HG03575 (cell line): ENCODE data around the gene HK1.

ENCODE experiments used
- ATAC-seq: cut with Tn5 transposase; IDR thresholded peaks from one replicate; pipeline ENCODE4 v1.9.1; 2021; ENCODE audit not compliant: unreplicated experiment, insufficient number of reproducible peaks, low FRiP score; ENCODE audit errors: extremely low read depth

The HK1 gene

GRCh38 chr10:69278446-69278963 is at the start of gene HK1:
HK1 (plus strand) TSS chr10:69278496.
- ATAC-seq: no peak

GRCh38 chr10:69229616-69229916 is 48.7 kb upstream of the HK1 start:
- no peak for ATAC-seq

- ATAC-seq: no peak
Measured at GRCh38 chr10:69230128-69230527, 48.2 kb upstream of the HK1 start.

GRCh38 chr10:69232252-69232651 is 46.0 kb upstream of the HK1 start:
- ATAC-seq: no peak

- ATAC-seq: no peak
Measured at GRCh38 chr10:69232736-69233480, 45.4 kb upstream of the HK1 start.

- ATAC-seq: no peak
Measured at GRCh38 chr10:69234447-69234846, 43.8 kb upstream of the HK1 start.

GRCh38 chr10:69237528-69238159 is 40.7 kb upstream of the HK1 start:
- ATAC-seq: no peak

- no peak for ATAC-seq
Measured at GRCh38 chr10:69239136-69239535, 39.2 kb upstream of the HK1 start.

- ATAC-seq: no peak
Measured at GRCh38 chr10:69239816-69240434, 38.4 kb upstream of the HK1 start.

GRCh38 chr10:69240455-69240854 is 37.8 kb upstream of the HK1 start:
- ATAC-seq: no peak

- ATAC-seq: no peak
Measured at GRCh38 chr10:69241575-69241974, 36.7 kb upstream of the HK1 start.

GRCh38 chr10:69242040-69242851 is 36.0 kb upstream of the HK1 start:
- ATAC-seq: no peak

- ATAC-seq: no peak
Measured at GRCh38 chr10:69242852-69243212, 35.5 kb upstream of the HK1 start.

GRCh38 chr10:69243817-69244216 is 34.5 kb upstream of the HK1 start:
- ATAC-seq: no peak

GRCh38 chr10:69246036-69246435 is 32.3 kb upstream of the HK1 start:
- ATAC-seq: no peak

- no peak for ATAC-seq
Measured at GRCh38 chr10:69246581-69247312, 31.5 kb upstream of the HK1 start.

GRCh38 chr10:69247313-69247710 is 31.0 kb upstream of the HK1 start:
- no peak for ATAC-seq

- no peak for ATAC-seq
Measured at GRCh38 chr10:69248117-69248730, 30.1 kb upstream of the HK1 start.

- no peak for ATAC-seq
Measured at GRCh38 chr10:69250041-69250440, 28.3 kb upstream of the HK1 start.
